IPS-18c (cell line): Measurements from ENCODE around the gene CFAP73.

Source experiments
- H3K4me3 ChIP-seq: 2 replicates; pipeline ENCODE4 v1.7.0; 2013; ENCODE audit warnings: low read depth, mild to moderate bottlenecking, low read length, moderate library complexity; ENCODE audit not compliant: insufficient read depth
- H3K9me3 ChIP-seq: one replicate; pipeline ENCODE4 v1.6.1; 2013; ENCODE audit warnings: mild to moderate bottlenecking, low read length, moderate library complexity; ENCODE audit not compliant: control insufficient read depth, insufficient read depth

The CFAP73 gene

DNA sequence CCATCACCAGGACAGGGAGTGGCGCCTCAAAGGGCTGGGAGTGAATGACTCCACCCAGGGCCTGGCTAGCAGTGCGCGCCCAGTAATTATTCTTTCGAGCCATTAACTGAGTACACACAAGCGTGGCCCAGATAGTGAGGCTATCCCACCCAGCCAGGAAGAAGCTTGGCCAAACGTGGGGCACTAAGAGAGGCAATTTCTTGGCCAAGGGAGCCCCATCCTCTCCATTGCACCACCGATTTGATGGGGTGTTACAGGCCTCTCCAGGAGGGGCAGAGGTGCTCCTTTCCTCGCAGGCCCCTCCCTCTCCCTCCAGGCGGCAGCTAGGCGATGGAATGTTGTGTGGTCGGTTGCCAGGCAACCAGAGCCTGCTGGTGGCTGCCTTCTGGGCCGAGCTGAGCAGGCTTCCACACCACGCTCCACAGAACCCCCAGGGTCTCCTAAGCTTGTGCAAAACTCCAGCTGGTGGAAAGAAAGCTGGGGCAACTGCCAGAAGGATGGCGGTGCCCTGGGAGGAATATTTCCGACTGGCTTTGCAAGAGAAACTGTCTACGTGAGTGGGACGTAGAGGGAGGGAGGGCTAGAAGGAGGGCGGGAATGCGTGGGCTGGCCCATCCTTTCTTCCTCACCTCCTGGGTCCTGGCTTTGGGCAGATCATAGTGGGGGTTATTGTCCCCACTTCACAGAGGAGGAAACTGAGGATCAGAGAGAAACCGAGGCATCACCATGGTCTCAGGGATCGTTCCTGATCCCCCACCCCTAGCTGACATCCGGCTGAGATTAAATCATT is at the start of gene CFAP73:
CFAP73 (plus strand) TSS at position 364 of the 790 bp plus-strand sequence; CDS start at position 498, 134 bp downstream.
- H3K9me3 ChIP-seq, result peaks cover 2% of the 10 kb centered on the region
- peak within 1 kb of the TSS; percentile 16; the same call in 1 of the 2 replicates for H3K4me3 ChIP-seq

DNA sequence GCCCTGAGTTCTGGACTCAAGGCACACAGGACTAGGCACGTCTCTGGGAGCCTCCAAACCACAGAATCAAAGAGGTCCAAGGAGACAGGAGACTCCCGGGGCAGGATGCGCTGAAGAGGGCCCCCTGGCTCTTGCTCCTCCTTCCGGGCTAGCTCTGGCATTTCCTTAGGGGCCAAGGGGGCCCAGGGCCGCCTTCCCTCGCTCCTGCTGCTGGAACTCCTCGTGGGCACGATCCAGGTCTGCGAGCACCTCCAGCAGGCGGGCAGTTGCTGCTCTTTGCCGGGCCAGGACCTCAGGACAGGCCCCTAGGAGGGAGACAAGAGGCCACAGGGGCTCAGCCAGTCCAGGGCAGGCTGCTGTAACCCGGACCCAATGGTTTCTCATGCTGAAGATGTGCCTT is 49.8 kb upstream of the CFAP73 start:
- Histone ChIP-seq H3K9me3 (no peaks in the 10 kb centered on the region), H3K4me3 (no peak overlapping the region)

DNA sequence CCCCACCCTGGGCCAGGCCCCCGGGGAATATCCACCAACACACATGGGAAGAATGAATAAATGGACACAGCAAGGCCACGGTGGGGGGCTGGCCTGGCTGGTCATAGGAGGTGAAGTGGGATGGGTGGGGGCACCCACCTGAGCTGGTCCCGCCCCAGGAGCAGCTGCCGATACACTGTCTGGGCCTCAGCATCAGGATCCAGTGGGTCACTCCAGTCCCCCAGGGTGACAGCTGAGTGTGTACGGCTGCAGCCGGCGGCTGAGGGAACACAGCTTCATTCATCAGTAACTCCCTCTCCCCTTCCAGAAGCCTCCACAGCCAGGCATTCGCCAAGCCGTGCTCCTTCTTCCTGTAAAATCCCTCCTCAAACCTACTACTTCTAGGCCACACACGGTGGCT is 47.8 kb upstream of the CFAP73 start:
- H3K9me3 ChIP-seq, result no peaks in the 10 kb centered on the region
- H3K4me3 ChIP-seq, result no peak overlapping the region

DNA sequence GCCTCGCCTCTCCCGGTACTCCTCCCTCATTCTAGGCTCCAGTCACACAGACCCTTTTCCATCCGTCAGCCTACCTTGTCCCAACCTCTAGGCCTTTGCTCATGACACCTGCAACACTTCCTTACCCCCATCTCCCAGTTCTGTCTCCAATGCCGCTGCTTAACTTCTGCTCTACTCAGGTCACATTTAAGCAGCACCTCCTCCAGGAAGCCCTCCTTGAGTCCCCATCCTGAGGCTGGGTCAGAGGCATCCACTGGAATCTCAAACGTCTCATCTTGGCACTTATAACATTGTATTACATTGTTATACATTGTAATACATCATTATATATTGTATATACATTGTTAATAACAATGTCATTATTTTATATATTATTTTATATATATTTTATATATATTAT is 46.7 kb upstream of the CFAP73 start:
- Histone ChIP-seq H3K9me3 (no peaks in the 10 kb centered on the region), H3K4me3 (no peak overlapping the region)

DNA sequence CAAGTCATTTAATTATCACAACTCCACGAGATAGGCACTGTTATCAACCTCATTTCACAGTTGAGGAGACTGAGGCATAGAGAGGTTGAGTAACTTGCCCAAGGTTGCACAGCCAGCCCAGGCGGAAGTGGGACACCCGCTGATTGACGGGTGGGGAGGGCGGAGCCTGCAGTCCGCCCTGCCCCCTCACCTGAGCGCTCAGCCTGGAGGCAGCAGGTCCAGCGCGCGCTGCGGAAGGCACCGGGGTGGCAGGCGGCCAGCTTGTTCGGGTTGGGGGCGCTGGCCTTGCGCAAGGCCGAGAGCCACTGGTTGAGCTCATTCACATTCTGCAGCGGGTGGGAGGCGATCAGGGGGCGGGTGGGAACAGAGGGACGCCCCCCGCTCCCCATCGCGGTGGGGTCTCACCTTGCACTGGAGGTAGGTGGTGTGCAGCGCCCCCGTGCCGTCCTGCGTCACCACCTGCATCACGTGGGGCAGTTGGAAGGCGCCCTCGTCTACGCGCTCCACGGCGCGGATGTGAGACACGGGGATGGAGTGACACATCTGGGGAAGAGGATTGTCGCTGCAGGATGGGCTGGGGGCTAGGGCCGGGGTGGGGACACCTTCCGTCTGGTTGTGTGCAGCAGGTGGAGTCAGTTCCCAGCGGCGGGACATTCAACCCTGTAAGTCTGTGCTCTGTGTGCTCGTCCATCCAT is 45.6 kb upstream of the CFAP73 start:
- H3K9me3 ChIP-seq, result no peaks in the 10 kb centered on the region
- H3K4me3 ChIP-seq, result peak overlapping the region; percentile 63

DNA sequence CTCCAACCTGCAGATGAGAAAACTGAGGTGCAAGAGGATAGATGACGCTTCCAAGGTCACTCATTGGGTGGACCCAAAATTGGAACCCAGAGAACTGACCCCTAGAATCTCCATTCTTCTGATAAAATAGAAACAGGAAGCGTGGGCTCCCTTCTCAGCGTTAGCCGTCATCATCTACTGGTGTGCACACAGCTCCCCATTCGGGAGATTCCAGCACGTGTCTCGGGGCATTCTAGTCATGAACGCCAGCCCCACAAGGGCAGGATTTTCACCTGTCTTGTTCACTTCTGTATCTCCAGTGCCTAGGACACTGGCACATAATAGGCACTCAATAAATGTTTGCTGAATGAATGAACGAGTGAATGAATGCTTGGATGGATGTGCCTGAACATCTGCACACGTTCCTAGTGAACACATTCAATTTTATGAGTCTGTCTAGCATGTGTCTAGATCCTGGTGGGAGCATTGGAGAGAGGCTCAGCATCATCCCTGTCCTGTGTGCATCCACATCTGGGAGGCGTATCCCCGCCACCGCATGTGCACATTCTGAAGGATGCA is 44.5 kb upstream of the CFAP73 start:
- no peak overlapping the region for H3K4me3 ChIP-seq

DNA sequence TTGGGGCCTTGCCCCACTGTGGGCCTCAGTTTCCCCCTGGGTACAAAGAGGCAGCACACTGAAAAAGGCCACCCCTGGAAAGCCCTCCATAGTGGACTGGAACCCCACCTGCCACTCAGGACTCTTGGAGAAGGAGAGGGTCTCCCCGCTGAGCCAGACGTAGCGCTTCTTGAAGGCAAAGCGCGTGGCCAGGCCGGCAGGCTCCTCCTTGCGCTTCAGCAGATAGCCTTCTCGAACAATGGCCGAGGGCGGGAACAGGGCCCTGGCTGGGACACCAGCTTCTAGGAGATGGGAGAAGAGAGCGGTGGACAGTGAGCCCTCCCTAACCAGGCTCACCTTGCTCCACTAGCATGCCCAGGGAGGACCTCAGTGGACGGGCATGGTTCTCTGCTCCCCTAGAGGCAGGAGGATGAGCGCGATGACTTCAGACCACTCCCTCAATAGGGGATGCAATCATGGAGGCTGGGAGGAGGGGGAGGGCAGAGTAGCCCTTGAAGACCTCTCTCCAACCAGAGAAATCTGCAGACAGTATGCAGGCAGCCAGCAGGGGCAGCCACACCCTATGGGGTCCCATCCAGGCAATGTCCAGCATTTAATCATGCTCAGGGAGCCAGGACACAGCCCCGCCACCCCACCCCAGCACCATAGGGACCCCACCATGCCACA is 43.8 kb upstream of the CFAP73 start:
- H3K4me3 ChIP-seq, result no peak overlapping the region
- no peaks in the 10 kb centered on the region for H3K9me3 ChIP-seq

More for the DNA sequence above, 44.5 kb upstream of the CFAP73 start:
- H3K9me3 ChIP-seq, result no peaks in the 10 kb centered on the region

DNA sequence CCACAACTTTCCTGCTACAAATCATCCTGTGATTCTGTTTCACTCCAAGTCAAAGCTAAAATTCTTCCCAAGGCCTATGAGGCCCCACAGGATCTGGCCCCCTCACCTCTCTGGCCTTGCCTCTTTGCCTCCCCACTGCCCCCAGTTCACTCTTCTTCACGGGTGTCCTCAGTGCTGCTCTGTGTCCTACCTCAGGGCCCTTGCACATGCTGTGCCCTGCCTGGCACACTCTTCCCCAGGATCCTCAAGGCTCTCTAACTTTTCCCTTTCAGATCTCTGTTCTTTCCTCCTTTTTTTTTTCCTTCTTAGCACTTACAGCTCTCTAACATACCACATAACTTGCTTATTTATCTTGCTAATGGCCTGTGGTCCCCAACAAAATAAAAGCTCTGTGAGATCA is 43.2 kb upstream of the CFAP73 start:
- Histone ChIP-seq H3K4me3 (no peak overlapping the region), H3K9me3 (no peaks in the 10 kb centered on the region)

DNA sequence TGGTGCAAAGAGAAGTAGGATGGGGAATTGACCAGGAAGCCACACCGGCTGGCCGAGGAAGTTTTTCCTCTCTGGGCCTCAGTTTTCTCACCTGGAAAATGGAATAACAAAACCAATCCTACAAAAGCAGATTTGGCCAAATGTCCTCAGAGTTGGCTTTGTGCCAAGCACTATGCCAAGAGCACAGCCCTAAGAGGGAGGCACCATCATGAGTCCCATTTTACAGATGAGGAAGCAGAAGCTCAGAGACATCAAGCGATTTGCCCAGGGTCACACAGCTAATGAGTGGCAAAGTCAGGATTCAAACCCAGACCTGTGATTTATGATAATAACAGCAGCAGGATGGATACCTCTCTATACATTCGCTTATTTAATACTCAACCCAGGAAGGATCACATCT is 41.2 kb upstream of the CFAP73 start:
- H3K4me3 ChIP-seq, result no peak overlapping the region
- no peaks in the 10 kb centered on the region for H3K9me3 ChIP-seq

DNA sequence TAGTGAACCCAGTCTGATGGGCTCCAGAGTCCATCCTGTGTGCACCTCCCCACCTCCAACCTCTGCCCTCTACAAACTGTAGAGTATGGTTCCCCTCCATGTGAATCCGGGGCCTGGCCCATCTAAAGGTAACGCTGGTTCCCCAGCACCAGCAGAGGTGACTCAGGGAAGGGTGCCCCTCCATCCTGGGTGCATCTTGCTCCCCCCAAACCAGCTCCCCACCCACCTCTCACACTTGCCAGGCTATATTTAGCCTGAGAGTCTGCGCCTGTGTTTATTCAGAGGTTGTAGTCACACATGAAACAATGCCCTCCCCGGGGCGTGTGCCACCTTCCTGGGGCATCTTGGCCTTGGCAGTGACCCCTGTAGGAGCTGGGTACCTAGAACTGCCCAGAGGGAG is 40.2 kb upstream of the CFAP73 start:
- Histone ChIP-seq H3K4me3 (no peak overlapping the region), H3K9me3 (no peaks in the 10 kb centered on the region)

DNA sequence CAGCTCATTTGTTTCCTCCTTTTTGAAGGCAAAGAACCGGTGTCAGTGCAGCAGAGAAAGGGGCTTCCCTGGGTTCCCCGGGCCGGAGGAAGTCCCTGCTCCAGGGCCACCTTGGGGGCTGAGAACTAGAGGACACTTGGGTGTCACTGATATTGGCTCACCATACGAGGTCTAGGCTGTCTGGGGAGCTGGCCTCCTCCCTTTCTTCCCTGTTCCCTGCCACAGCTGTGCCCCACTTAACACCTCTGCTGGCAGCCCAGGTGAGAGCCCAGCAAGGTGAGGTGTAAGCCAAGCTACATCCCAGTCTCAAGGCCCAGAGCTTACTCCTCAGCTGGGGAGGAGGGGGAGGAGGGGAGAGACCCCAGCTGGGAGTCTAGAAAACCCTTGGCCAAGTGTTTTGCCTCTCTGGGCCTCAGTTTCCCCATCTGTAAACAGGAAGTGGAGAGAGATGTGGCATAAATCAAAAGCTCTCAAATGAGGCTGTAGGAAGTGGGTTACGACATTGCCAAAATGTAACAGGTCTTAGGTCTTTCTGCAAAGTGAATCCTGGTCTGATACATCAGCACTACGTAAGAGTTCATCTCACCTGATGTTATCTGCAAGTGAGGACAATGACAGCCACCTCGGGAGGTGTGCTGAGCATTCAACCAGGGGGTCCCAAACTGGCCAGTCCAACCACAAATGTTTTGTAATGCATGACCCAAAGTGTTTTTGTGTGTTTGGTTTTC is 39.5 kb upstream of the CFAP73 start:
- Histone ChIP-seq H3K4me3 (no peak overlapping the region), H3K9me3 (no peaks in the 10 kb centered on the region)

DNA sequence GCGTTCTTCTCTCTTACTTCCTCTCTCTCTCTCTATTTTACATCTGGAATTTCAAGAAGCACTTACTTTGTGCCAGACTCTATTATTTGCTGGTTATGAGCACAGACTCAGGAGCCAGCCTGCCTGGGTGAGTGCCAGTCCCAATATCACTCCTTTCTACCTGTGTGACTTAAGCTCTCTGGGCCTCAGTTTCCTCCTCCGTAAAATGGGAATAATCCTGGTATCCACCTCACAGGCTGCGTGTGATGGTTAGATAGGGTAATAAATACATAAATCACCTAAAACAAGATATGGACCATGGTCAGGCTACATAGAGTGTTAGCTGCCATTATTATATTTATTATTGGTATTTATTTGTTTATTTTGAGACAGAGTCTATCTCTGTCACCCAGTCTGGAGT is 38.3 kb upstream of the CFAP73 start:
- H3K4me3 ChIP-seq, result no peak overlapping the region
- H3K9me3 ChIP-seq, result no peaks in the 10 kb centered on the region

DNA sequence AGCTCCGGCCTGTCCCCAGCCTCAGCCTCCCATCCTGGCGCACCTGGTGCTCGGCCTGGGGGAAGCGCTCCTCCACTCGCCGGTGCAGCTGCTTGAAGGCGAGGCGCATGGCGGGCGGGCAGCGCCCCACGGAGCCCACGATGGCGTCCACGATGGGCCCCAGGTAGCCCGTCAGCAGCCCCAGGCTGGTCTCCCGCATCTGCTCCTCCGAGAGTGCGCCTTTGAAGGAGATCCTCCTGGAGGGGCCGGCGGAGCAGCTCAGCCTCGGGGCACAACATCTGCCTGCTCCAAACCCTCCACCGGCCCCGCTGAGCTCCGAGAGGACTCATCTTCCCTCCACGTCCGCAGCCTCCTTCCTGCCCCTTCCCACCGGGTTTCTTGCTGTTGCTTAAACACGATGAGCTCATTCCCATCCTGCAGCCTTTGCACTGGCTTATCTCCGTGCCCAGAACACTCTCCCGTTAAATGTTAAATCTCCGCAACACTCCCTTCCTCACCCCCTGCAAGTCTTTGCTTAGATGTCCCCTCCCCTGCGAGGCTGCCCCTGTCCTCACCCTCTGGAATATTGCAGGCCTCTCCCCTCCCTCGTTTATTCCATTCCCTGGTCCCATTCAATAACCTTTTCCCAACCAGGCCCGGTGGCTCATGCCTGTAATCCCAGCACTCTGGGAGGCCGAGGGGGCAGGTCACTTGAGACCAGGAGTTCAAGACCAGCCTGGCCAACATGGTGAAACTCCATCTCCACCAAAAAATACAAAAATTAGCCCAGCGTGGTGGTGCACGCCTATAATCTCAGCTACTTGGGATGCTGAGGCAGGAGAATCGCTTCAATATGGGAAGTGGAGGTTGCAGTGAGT is 37.3 kb upstream of the CFAP73 start:
- Histone ChIP-seq H3K4me3 (no peak overlapping the region), H3K9me3 (no peaks in the 10 kb centered on the region)

DNA sequence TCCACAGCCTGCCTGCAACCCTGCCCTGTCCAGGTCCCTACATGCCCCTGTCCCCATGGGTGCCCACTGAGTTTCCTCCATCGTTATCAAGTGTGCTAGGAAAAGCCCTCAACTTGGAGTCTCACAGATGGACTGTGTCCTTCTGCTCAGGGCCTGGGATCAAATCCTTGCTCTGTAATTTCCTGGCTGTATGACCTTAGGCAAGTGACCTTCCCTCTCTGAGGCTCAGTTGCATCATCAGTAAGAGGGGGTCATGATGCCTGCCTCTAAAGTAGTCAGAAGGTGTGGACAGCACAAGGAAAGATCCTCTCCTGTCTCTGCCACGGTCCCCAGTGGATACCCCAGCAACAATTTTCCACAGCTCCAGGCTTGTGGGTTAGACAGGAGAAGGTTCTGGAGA is 36.1 kb upstream of the CFAP73 start:
- Histone ChIP-seq H3K9me3 (no peaks in the 10 kb centered on the region), H3K4me3 (no peak overlapping the region)

DNA sequence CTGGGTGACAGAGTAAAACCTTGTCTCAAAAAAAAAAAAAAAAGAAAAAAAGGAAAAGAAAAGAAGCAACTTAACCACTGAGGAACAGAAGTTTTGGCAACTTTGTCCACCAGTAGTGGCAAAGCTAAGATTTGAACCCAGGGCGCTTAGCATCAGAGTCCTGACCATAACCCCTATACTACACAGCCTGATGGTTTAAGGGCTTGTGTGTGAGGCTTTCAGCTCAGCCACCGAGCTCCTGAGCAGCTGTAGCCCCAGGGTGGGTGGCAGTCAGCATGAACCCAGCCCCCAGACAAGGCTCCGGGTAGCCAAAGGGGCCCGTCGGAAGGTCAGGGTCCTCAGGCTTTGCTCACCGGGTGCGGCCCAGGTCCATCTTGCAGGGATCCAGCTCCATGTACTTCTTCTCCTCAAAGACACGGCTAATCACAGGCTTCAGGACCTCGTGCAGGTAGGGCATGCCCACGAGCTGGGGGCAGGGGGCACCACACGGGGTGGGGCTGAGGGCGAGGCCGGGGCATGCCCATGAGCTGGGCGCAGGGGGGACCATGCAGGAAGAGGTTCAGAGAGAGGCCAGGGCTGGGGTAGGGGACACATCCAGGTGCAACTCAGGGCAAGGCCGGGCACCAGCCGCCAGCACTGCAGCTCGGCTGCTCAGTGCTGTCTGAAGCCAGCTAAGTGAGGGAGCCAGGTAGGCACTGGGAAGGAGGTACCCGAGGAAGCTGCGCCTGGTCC is 34.9 kb upstream of the CFAP73 start:
- Histone ChIP-seq H3K4me3 (no peak overlapping the region), H3K9me3 (no peaks in the 10 kb centered on the region)
